Measurements from ENCODE around the gene TRAK2. TPM values are rescaled to one million over a fixed set of nuclear protein-coding genes. Genes with fewer than 3 reads are reported as not detected.
A peak's percentile ranks its signal among the peaks of the same experiment; 100 is the strongest.

Gene TRAK2
- 72.9 and 81.1 TPM in 2 replicates for total RNA-seq
- polyA plus RNA-seq, result 48.6 and 73.2 TPM in 2 replicates
- polyA plus RNA-seq (2012), result 30.4 and 46.3 TPM in 2 replicates
- polyA minus RNA-seq (ENCODE audit: low replicate concordance), result 26.7 and 36.1 TPM in 2 replicates

- peaks cover 44% of the 10 kb centered on the region for H3K79me2 ChIP-seq (ENCODE audit: control insufficient read depth, insufficient read depth, low read length)
These were observed at the start of gene TRAK2, which contains the start of gene STRADB for GRCh38 chr2:201451292-201452057. Gene TRAK2 (minus strand): TSS chr2:201451458. CDS start chr2:201420507, 30,951 bp downstream. Gene STRADB (plus strand): TSS chr2:201451740. CDS start chr2:201454841, 3,101 bp downstream.

GRCh38 chr2:201500534-201500933, 49.3 kb upstream of the TRAK2 start:
- H3K36me3 ChIP-seq (ENCODE audit: control insufficient read depth, insufficient read depth, low read length), result no peaks in the 10 kb centered on the region
- no peaks in the 10 kb centered on the region for H3K9me3 ChIP-seq (ENCODE audit: control insufficient read depth, insufficient read depth, low read depth, low read length)
- no peaks in the 10 kb centered on the region for H3K27me3 ChIP-seq (ENCODE audit: control insufficient read depth, insufficient read depth, low read length)
- no peaks in the 10 kb centered on the region for H4K20me1 ChIP-seq (ENCODE audit: control insufficient read depth, extremely low read depth, insufficient read depth, low read length)
- no peak overlapping the region for H3K4me3 ChIP-seq (replicated peaks in 1 of 4; ENCODE audit: control extremely low read depth in 1 of 4, insufficient read depth in 1 of 4, low read depth in 3 of 4, low read length in 4 of 4)
- peak; percentile 47 to 58 for DNase-seq (ENCODE audit: low read depth in 2 of 2)
- no peaks in the 10 kb centered on the region for H3K79me2 ChIP-seq (ENCODE audit: control insufficient read depth, insufficient read depth, low read length)
- no peak overlapping the region for H3K9ac ChIP-seq (ENCODE audit: insufficient read depth, low read length)
- no peak overlapping the region for H3K4me2 ChIP-seq (ENCODE audit: extremely low read depth, insufficient read depth, low read length)
- H3K27ac ChIP-seq (ENCODE audit: insufficient read depth, low read length), result no peak overlapping the region
- H3K4me1 ChIP-seq (ENCODE audit: control insufficient read depth, extremely low read depth, insufficient read depth, low read length), result no peaks in the 10 kb centered on the region
- TF ChIP-seq EZH2 (IDR thresholded peaks at IDR 0.05; ENCODE audit: low read length, missing control alignments) (no peak), CTCF (conservative IDR thresholded peaks at IDR 0.05 in 1 of 2, IDR thresholded peaks at IDR 0.05 in 1 of 2; ENCODE audit: low read depth in 1 of 2, low read length in 2 of 2) (no peak)
- H2AFZ ChIP-seq (ENCODE audit: low read length), result no peak overlapping the region

More at GRCh38 chr2:201451292-201452057, at the start of gene TRAK2, which contains the start of gene STRADB:
- H3K4me2 ChIP-seq (ENCODE audit: extremely low read depth, insufficient read depth, low read length), result peak within 1 kb of the TSS; percentile 87
- H3K9me3 ChIP-seq (ENCODE audit: control insufficient read depth, insufficient read depth, low read depth, low read length), result no peaks in the 10 kb centered on the region
- TF ChIP-seq EZH2 (IDR thresholded peaks at IDR 0.05; ENCODE audit: low read length, missing control alignments), result no peak
- peak in 1 of 2 donors; percentile 9 for TF ChIP-seq CTCF (conservative IDR thresholded peaks at IDR 0.05 in 1 of 2, IDR thresholded peaks at IDR 0.05 in 1 of 2; ENCODE audit: low read depth in 1 of 2, low read length in 2 of 2)
- no peaks in the 10 kb centered on the region for H3K27me3 ChIP-seq (ENCODE audit: control insufficient read depth, insufficient read depth, low read length)
- H3K9ac ChIP-seq (ENCODE audit: insufficient read depth, low read length), result peak within 1 kb of the TSS; percentile 81
- peak within 1 kb of the TSS; percentile 78 for H3K27ac ChIP-seq (ENCODE audit: insufficient read depth, low read length)
- peak; percentile 93 to 95 for DNase-seq (ENCODE audit: low read depth in 2 of 2)
- no peaks in the 10 kb centered on the region for H3K36me3 ChIP-seq (ENCODE audit: control insufficient read depth, insufficient read depth, low read length)
- peak within 1 kb of the TSS; percentile 82 to 97 (median 90) for H3K4me3 ChIP-seq (replicated peaks in 1 of 4; ENCODE audit: control extremely low read depth in 1 of 4, insufficient read depth in 1 of 4, low read depth in 3 of 4, low read length in 4 of 4)
- H4K20me1 ChIP-seq (ENCODE audit: control insufficient read depth, extremely low read depth, insufficient read depth, low read length), result no peaks in the 10 kb centered on the region
- H2AFZ ChIP-seq (ENCODE audit: low read length), result peak within 1 kb of the TSS; percentile 93
- H3K4me1 ChIP-seq (ENCODE audit: control insufficient read depth, extremely low read depth, insufficient read depth, low read length), result no peaks in the 10 kb centered on the region

GRCh38 chr2:201496785-201497184, 45.5 kb upstream of the TRAK2 start:
- H3K9ac ChIP-seq (ENCODE audit: insufficient read depth, low read length), result no peak overlapping the region
- no peak overlapping the region for H3K4me3 ChIP-seq (replicated peaks in 1 of 4; ENCODE audit: control extremely low read depth in 1 of 4, insufficient read depth in 1 of 4, low read depth in 3 of 4, low read length in 4 of 4)
- no peaks in the 10 kb centered on the region for H3K4me1 ChIP-seq (ENCODE audit: control insufficient read depth, extremely low read depth, insufficient read depth, low read length)
- no peak overlapping the region for H3K4me2 ChIP-seq (ENCODE audit: extremely low read depth, insufficient read depth, low read length)
- no peaks in the 10 kb centered on the region for H3K79me2 ChIP-seq (ENCODE audit: control insufficient read depth, insufficient read depth, low read length)
- DNase-seq (ENCODE audit: low read depth in 2 of 2), result no peak
- no peaks in the 10 kb centered on the region for H4K20me1 ChIP-seq (ENCODE audit: control insufficient read depth, extremely low read depth, insufficient read depth, low read length)
- no peaks in the 10 kb centered on the region for H3K36me3 ChIP-seq (ENCODE audit: control insufficient read depth, insufficient read depth, low read length)
- H3K9me3 ChIP-seq (ENCODE audit: control insufficient read depth, insufficient read depth, low read depth, low read length), result no peaks in the 10 kb centered on the region
- no peak overlapping the region for H2AFZ ChIP-seq (ENCODE audit: low read length)
- no peak overlapping the region for H3K27ac ChIP-seq (ENCODE audit: insufficient read depth, low read length)
- TF ChIP-seq CTCF (conservative IDR thresholded peaks at IDR 0.05 in 1 of 2, IDR thresholded peaks at IDR 0.05 in 1 of 2; ENCODE audit: low read depth in 1 of 2, low read length in 2 of 2), result no peak
- no peak for TF ChIP-seq EZH2 (IDR thresholded peaks at IDR 0.05; ENCODE audit: low read length, missing control alignments)
- no peaks in the 10 kb centered on the region for H3K27me3 ChIP-seq (ENCODE audit: control insufficient read depth, insufficient read depth, low read length)

All from fibroblast of lung (primary cell).